ENCODE measurements around the gene KANSL1. TPM values are rescaled to one million over a fixed set of nuclear protein-coding genes. Genes with fewer than 3 reads are reported as not detected.
A peak's percentile ranks its signal among the peaks of the same experiment; 100 is the strongest.

KANSL1 gene
- total RNA-seq, 1 experiment from 2014 or later, result 72.7 TPM

GRCh38 chr17:46120078-46120477 lies 73.2 kb downstream of the KANSL1 start:
- peaks cover 3% of the 10 kb centered on the region; the same call in 1 of the 2 replicates for H3K9me3 Mint-ChIP-seq
- H3K4me1 Mint-ChIP-seq, result peaks cover 76% of the 10 kb centered on the region
- H3K27ac Mint-ChIP-seq, result peak overlapping the region; percentile 76; the same call in 1 of the 2 replicates
- ATAC-seq, result no peak
- ChIA-PET POLR2A (no interaction called here), CTCF (interaction anchor here (0.5 to 1.9 kb wide), 4 partner anchors 8 to 93 kb away, joined by 3 to 6 read pairs (median 3); partner anchors contain the start of gene KANSL1)
- TF ChIP-seq TEAD1 (CRISPR knock-in tag; IDR thresholded peaks at IDR 0.05) (no peak), KAT7 (CRISPR knock-in tag; IDR thresholded peaks at IDR 0.05; ENCODE audit: borderline replicate concordance) (no peak), PREB (CRISPR knock-in tag; IDR thresholded peaks at IDR 0.05; ENCODE audit: borderline replicate concordance) (no peak), IRF1 (CRISPR knock-in tag; IDR thresholded peaks at IDR 0.05) (no peak), ZNF423 (CRISPR knock-in tag; IDR thresholded peaks at IDR 0.05) (no peak), ZNF121 (CRISPR knock-in tag; IDR thresholded peaks at IDR 0.05) (no peak), ERG (CRISPR knock-in tag; IDR thresholded peaks at IDR 0.05) (no peak), IRF2 (CRISPR knock-in tag; IDR thresholded peaks at IDR 0.05; ENCODE audit: borderline replicate concordance, low read depth) (no peak), SMAD3 (CRISPR knock-in tag; IDR thresholded peaks at IDR 0.05; ENCODE audit: borderline replicate concordance) (no peak), FOXJ3 (CRISPR knock-in tag; IDR thresholded peaks at IDR 0.05; ENCODE audit: borderline replicate concordance) (no peak), CDX4 (CRISPR knock-in tag; IDR thresholded peaks at IDR 0.05; ENCODE audit: borderline replicate concordance) (no peak), SMAD4 (CRISPR knock-in tag; IDR thresholded peaks at IDR 0.05) (no peak), E2F1 (CRISPR knock-in tag; IDR thresholded peaks at IDR 0.05) (no peak), ELF4 (CRISPR knock-in tag; IDR thresholded peaks at IDR 0.05; ENCODE audit: low read depth) (no peak), ZBTB21 (CRISPR knock-in tag; IDR thresholded peaks at IDR 0.05; ENCODE audit: borderline replicate concordance) (no peak), ATF3 (CRISPR knock-in tag; conservative IDR thresholded peaks at IDR 0.05) (no peak), ETV6 (CRISPR knock-in tag; IDR thresholded peaks at IDR 0.05) (no peak)
- H3K36me3 Mint-ChIP-seq, result no peaks in the 10 kb centered on the region
- no peak for DNase-seq (ENCODE audit: low spot score)
- no peaks in the 10 kb centered on the region for H3K27me3 Mint-ChIP-seq (ENCODE audit: low read depth)
- H3K4me3 Mint-ChIP-seq, result no peak overlapping the region

GRCh38 chr17:46118964-46119363 lies 74.3 kb downstream of the KANSL1 start:
- CTCF ChIA-PET, result no interaction called here
- H3K27ac Mint-ChIP-seq, result peak overlapping the region; percentile 30; the same call in 1 of the 2 replicates
- POLR2A ChIA-PET, result no interaction called here
- TF ChIP-seq NR1H2 (CRISPR knock-in tag; IDR thresholded peaks at IDR 0.05) (no peak), ZMAT4 (CRISPR knock-in tag; IDR thresholded peaks at IDR 0.05) (no peak), GABPB1 (CRISPR knock-in tag; IDR thresholded peaks at IDR 0.05) (no peak), CTCF (IDR thresholded peaks at IDR 0.05) (no peak), FOXP4 (CRISPR knock-in tag; IDR thresholded peaks at IDR 0.05) (no peak), TEAD4 (CRISPR knock-in tag; IDR thresholded peaks at IDR 0.05) (no peak), ZNF512 (CRISPR knock-in tag; IDR thresholded peaks at IDR 0.05; ENCODE audit: borderline replicate concordance) (no peak), TP53 (CRISPR knock-in tag; IDR thresholded peaks at IDR 0.05) (no peak), ZNF416 (CRISPR knock-in tag; IDR thresholded peaks at IDR 0.05) (no peak)

More at GRCh38 chr17:46118964-46119363, 74.3 kb downstream of the KANSL1 start:
- H3K27me3 Mint-ChIP-seq (ENCODE audit: low read depth), result no peaks in the 10 kb centered on the region
- ATAC-seq, result no peak
- peaks cover 79% of the 10 kb centered on the region for H3K4me1 Mint-ChIP-seq
- H3K9me3 Mint-ChIP-seq, result peaks cover 3% of the 10 kb centered on the region; the same call in 1 of the 2 replicates
- DNase-seq (ENCODE audit: low spot score), result no peak
- H3K36me3 Mint-ChIP-seq, result no peaks in the 10 kb centered on the region
- H3K4me3 Mint-ChIP-seq, result no peak overlapping the region

Measured in WTC11 (cell line).